CD4-positive, alpha-beta T cell (primary cell): Measurements from ENCODE around the gene PPP1R1B. TPM values are rescaled to one million over a fixed set of nuclear protein-coding genes. Genes with fewer than 3 reads are reported as not detected.

Source experiments
- ATAC-seq: fragments of 200-7000 bp; cut with Tn5 transposase; one replicate; pipeline ENCODE4 v1.10.0; 2022; ENCODE audit warnings: mild to moderate bottlenecking; ENCODE audit not compliant: poor library complexity
- CTCF ChIA-PET: fragments of 350-600 bp; sonication (Branson Sonifier 250); formaldehyde crosslinking; loops from one replicate; lab custom pipeline; 2021; ENCODE audit warnings: antibody characterized with exemption, inconsistent platforms; lab: Charles Lee
- POLR2A ChIA-PET: fragments of 350-600 bp; sonication (Branson Sonifier 250); formaldehyde crosslinking; loops from one replicate; lab custom pipeline; 2021; ENCODE audit warnings: antibody characterized with exemption, inconsistent platforms; lab: Charles Lee
- DNase-seq, 14 experiments: peaks; one replicate each; pipeline ENCODE4 v3.0.0-alpha.2; 2013 to 2020; ENCODE audit warnings: mixed read lengths in 2 of 14
- H3K27ac ChIP-seq, 2 donors: one replicate each; pipeline versions ENCODE4 v1.5.1 to v1.7.0; 2013; ENCODE audit warnings: low read length in 2 of 2, low read depth in 1 of 2, mild to moderate bottlenecking in 1 of 2
- H3K27me3 ChIP-seq, 2 experiments: 1 replicate in 1 of 2; 2 replicates in 1 of 2; pipeline versions ENCODE4 v1.6.1 to v1.7.0; 2013; ENCODE audit warnings: low read length in 2 of 2, control low read depth in 1 of 2, mild to moderate bottlenecking in 1 of 2, moderate library complexity in 1 of 2; ENCODE audit not compliant: insufficient read depth in 2 of 2, control insufficient read depth in 1 of 2
- H3K36me3 ChIP-seq: one replicate; pipeline ENCODE4 v1.6.1; 2013; ENCODE audit warnings: low read length, control low read depth; ENCODE audit not compliant: insufficient read depth
- H3K4me1 ChIP-seq: one replicate; pipeline ENCODE4 v1.6.1; 2013; ENCODE audit warnings: low read length, control low read depth; ENCODE audit not compliant: insufficient read depth
- H3K4me3 ChIP-seq: one replicate; pipeline ENCODE4 v1.5.1; 2013; ENCODE audit warnings: mild to moderate bottlenecking, low read length, moderate library complexity
- H3K9me3 ChIP-seq, 2 experiments: 1 replicate in 1 of 2; 2 replicates in 1 of 2; pipeline versions ENCODE4 v1.6.1 to v1.7.0; 2013; ENCODE audit warnings: low read length in 2 of 2, mild to moderate bottlenecking in 2 of 2, control low read depth in 1 of 2, moderate library complexity in 1 of 2; ENCODE audit not compliant: control insufficient read depth in 1 of 2, insufficient read depth in 1 of 2
- H3K27ac Mint-ChIP-seq: one replicate; pipeline ENCODE4 v1.8.0; 2020; ENCODE audit warnings: mixed read lengths
- H3K27me3 Mint-ChIP-seq: one replicate; pipeline ENCODE4 v1.8.0; 2021; ENCODE audit warnings: mixed read lengths
- H3K36me3 Mint-ChIP-seq: one replicate; pipeline ENCODE4 v1.8.0; 2021; ENCODE audit warnings: low read depth, mixed read lengths
- H3K4me1 Mint-ChIP-seq: one replicate; pipeline ENCODE4 v1.8.0; 2021; ENCODE audit warnings: low read depth, mixed read lengths
- H3K4me3 Mint-ChIP-seq: one replicate; pipeline ENCODE4 v1.8.0; 2020; ENCODE audit warnings: mild to moderate bottlenecking, mixed read lengths
- H3K9me3 Mint-ChIP-seq: one replicate; pipeline ENCODE4 v1.8.0; 2020; ENCODE audit warnings: mixed read lengths
- CTCF ChIP-seq: fragments of 200-600 bp; IDR thresholded peaks from one replicate; pipeline ENCODE4 v1.8.0; 2022; ENCODE audit warnings: antibody characterized with exemption, mild to moderate bottlenecking
- intact Hi-C, 2 experiments: fragments of 100-400 bp; cut with DNase I in 1 of 2; cut with micrococcal nuclease in 1 of 2; formaldehyde crosslinking; loops; one replicate each; pipeline versions ENCODE4 v1.15.1 to v1.9.0; 2023 to 2025; cut with DNase I, micrococcal nuclease
- total RNA-seq, 174 experiments: library from RNA in 2 of 174; stranded (reverse) in 2 of 174; gene quantifications; one replicate each; pipeline ENCODE4 v1.2.3 and lab custom pipeline; 2021 to 2026

PPP1R1B gene
- total RNA-seq, 2 experiments from 2014 or later = 0.25 TPM; not detected in 1

GRCh38 chr17:39672522-39673334 is 46.0 kb downstream of the PPP1R1B start:
- Mint-ChIP-seq H3K27ac (no peak overlapping the region), H3K27me3 (peaks cover 17% of the 10 kb centered on the region), H3K4me3 (no peak overlapping the region), H3K4me1 (peaks cover 41% of the 10 kb centered on the region), H3K36me3 (no peaks in the 10 kb centered on the region), H3K9me3 (no peaks in the 10 kb centered on the region)
- peak; percentile 13 for TF ChIP-seq CTCF
- H3K27ac ChIP-seq = no peak overlapping the region
- ATAC-seq (no peak), DNase-seq (no peak)
- intact Hi-C loops = loop anchor here in 1 of 2 experiments (1.0 kb wide), 1 partner anchor 50 kb away; no protein-coding TSS in a partner anchor
- POLR2A ChIA-PET = interaction anchor here (1.3 kb wide), 1 partner anchor 15 kb away, joined by 3 read pairs; the partner anchor contains the start of gene PGAP3
- CTCF ChIA-PET = interaction anchor here (2.3 kb wide), 1 partner anchor 50 kb away, joined by 19 read pairs; no protein-coding TSS in a partner anchor
- H3K36me3 ChIP-seq = no peaks in the 10 kb centered on the region
- H3K9me3 ChIP-seq = no peaks in the 10 kb centered on the region
- H3K27me3 ChIP-seq = peaks cover 15 to 17% of the 10 kb centered on the region in 2 experiments
- no peak overlapping the region for H3K4me3 ChIP-seq
- H3K4me1 ChIP-seq = peaks cover 51% of the 10 kb centered on the region

- Mint-ChIP-seq H3K27me3 (peaks cover 14% of the 10 kb centered on the region), H3K9me3 (no peaks in the 10 kb centered on the region), H3K4me1 (peaks cover 46% of the 10 kb centered on the region), H3K27ac (no peak overlapping the region), H3K4me3 (no peak overlapping the region), H3K36me3 (no peaks in the 10 kb centered on the region)
- H3K36me3 ChIP-seq = no peaks in the 10 kb centered on the region
- DNase-seq (no peak), ATAC-seq (no peak)
- H3K9me3 ChIP-seq = no peaks in the 10 kb centered on the region
- peaks cover 51% of the 10 kb centered on the region for H3K4me1 ChIP-seq
- ChIA-PET CTCF (no interaction called here), POLR2A (interaction anchor here (1.3 kb wide), 1 partner anchor 14 kb away, joined by 3 read pairs; the partner anchor contains the start of gene PGAP3)
- H3K4me3 ChIP-seq = no peak overlapping the region
- intact Hi-C loops = no loop called here
- no peak overlapping the region for H3K27ac ChIP-seq
- TF ChIP-seq CTCF = no peak
- peaks cover 15 to 17% of the 10 kb centered on the region in 2 experiments for H3K27me3 ChIP-seq
Observed at GRCh38 chr17:39673335-39674081, 46.8 kb downstream of the PPP1R1B start.

- Histone ChIP-seq H3K27ac (no peak overlapping the region), H3K36me3 (no peaks in the 10 kb centered on the region), H3K27me3 (peaks cover 10 to 15% of the 10 kb centered on the region in 2 experiments), H3K4me3 (no peak overlapping the region), H3K9me3 (no peaks in the 10 kb centered on the region), H3K4me1 (peaks cover 52% of the 10 kb centered on the region)
- Mint-ChIP-seq H3K4me1 (peaks cover 49% of the 10 kb centered on the region), H3K36me3 (no peaks in the 10 kb centered on the region), H3K27ac (no peak overlapping the region), H3K4me3 (no peak overlapping the region), H3K27me3 (peaks cover 10% of the 10 kb centered on the region), H3K9me3 (no peaks in the 10 kb centered on the region)
- intact Hi-C loops = no loop called here
- CTCF ChIA-PET = interaction anchor here (1.6 kb wide), 1 partner anchor 56 kb away, joined by 3 read pairs; the partner anchor contains the start of gene MIEN1
- no peak for TF ChIP-seq CTCF
- POLR2A ChIA-PET = no interaction called here
- ATAC-seq (no peak), DNase-seq (no peak)
Observed at GRCh38 chr17:39674179-39674578, 47.4 kb downstream of the PPP1R1B start.
